HEK293T (cell line): ENCODE data around the gene MAN1B1.

Experiments
- ELF4 ChIP-seq: fragments of 450-650 bp; IDR thresholded peaks from 2 replicates; pipeline ENCODE4 v1.6.1; 2017; ENCODE audit warnings: antibody characterized with exemption
- FOXM1 ChIP-seq: fragments of 450-650 bp; IDR thresholded peaks from 2 replicates; pipeline ENCODE4 v1.6.1; 2017; ENCODE audit warnings: mild to moderate bottlenecking, borderline replicate concordance
- HDGF ChIP-seq: fragments of 450-650 bp; IDR thresholded peaks from 2 replicates; pipeline ENCODE4 v1.6.1; 2017; ENCODE audit warnings: antibody characterized with exemption, borderline replicate concordance
- LEF1 ChIP-seq: fragments of 450-650 bp; IDR thresholded peaks from 2 replicates; pipeline ENCODE4 v1.6.1; 2017; ENCODE audit warnings: mild to moderate bottlenecking, borderline replicate concordance
- SP1 ChIP-seq: fragments of 450-650 bp; IDR thresholded peaks from 2 replicates; pipeline ENCODE4 v1.6.1; 2017

- TF ChIP-seq ELF4 (no peak), SP1 (no peak), FOXM1 (no peak), HDGF (no peak), LEF1 (no peak)
Measured at GRCh38 chr9:137107982-137108381, 21.2 kb downstream of the MAN1B1 start.
